Uterus (tissue), 4 donors: ENCODE measurements around the gene SLC39A12. TPM values are rescaled to one million over a fixed set of nuclear protein-coding genes. Genes with fewer than 3 reads are reported as not detected.

Experiments used
- DNase-seq, 2 donors: peaks; one replicate each; pipeline ENCODE4 v3.0.0-alpha.2; 2019 to 2020
- H3K27ac ChIP-seq, 2 donors: fragments of 200-600 bp; sonication (generic); 1 replicate in 1 of 2; 2 replicates in 1 of 2; pipeline ENCODE4 v1.5.1; 2016 to 2018
- H3K27me3 ChIP-seq, 2 donors: fragments of 200-600 bp; sonication (generic); one replicate each; pipeline ENCODE4 v1.5.1; 2018 to 2019; ENCODE audit warnings: control low read depth in 1 of 2
- H3K36me3 ChIP-seq, 2 donors: fragments of 200-600 bp; sonication (generic); one replicate each; pipeline ENCODE4 v1.5.1; 2019; ENCODE audit warnings: control low read depth in 1 of 2
- H3K4me1 ChIP-seq, 2 donors: fragments of 200-600 bp; sonication (generic); one replicate each; pipeline ENCODE4 v1.5.1; 2018 to 2019; ENCODE audit warnings: control low read depth in 1 of 2
- H3K4me3 ChIP-seq, 2 donors: fragments of 200-600 bp; sonication (generic); 1 replicate in 1 of 2; 2 replicates in 1 of 2; pipeline ENCODE4 v1.5.1; 2018 to 2019; ENCODE audit warnings: mild to moderate bottlenecking in 1 of 2
- H3K9me3 ChIP-seq, 2 donors: fragments of 200-600 bp; sonication (generic); one replicate each; pipeline ENCODE4 v1.5.1; 2019; ENCODE audit warnings: control low read depth in 1 of 2
- POLR2A ChIP-seq, 2 donors: fragments of 450-650 bp; IDR thresholded peaks; one replicate each; pipeline ENCODE4 v1.6.1; 2016; ENCODE audit warnings: antibody characterized with exemption in 2 of 2, mild to moderate bottlenecking in 1 of 2, moderate library complexity in 1 of 2
- intact Hi-C: fragments of 100-400 bp; cut with DNase I; formaldehyde crosslinking; loops from one replicate; pipeline ENCODE4 v1.15.1; 2023; ENCODE audit warnings: low total_unique reads
- total RNA-seq, 4 donors: library from RNA; depleted of rRNA in 3 of 4; stranded (reverse); fragments of >200 nt in 3 of 4; gene quantifications; one replicate each; pipeline versions ENCODE4 v1.1.0 to v1.2.4, GENCODE V29; 2014 to 2023
- TF ChIP-seq, protein P1 (sequence below), 4 experiments: fragments of 200-600 bp in 2 of 4; fragments of 450-650 bp in 2 of 4; sonication (generic) in 2 of 4; IDR thresholded peaks; one replicate each; pipeline ENCODE4 v1.5.1; 2016 to 2019; ENCODE audit warnings: antibody characterized with exemption in 4 of 4, mild to moderate bottlenecking in 2 of 4, moderate library complexity in 1 of 4
- donor health status: DM: yes; HTN: yes; CAD: no.

Gene SLC39A12
- total RNA-seq, 4 donors from 2014 or later, result not detected

DNA sequence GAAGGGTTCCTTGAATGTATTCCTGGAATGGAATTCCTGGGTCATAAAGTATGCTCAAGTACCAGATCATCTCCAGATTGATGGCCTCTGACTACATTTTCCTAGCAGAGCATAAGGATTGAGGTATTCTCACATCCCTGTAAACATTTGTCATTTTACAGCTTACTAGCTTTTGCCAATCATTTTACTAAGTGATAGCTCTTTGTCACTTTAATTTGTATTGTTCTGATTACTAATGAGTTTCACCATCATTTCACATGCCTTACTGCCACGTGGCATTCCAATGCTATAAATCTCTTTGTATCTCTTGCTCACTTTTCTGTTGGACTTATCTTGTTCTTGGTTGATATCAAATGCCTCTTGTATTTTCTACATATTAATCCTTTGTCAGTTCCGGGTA, 119.9 kb downstream of the SLC39A12 start:
- TF ChIP-seq, protein P1, sequence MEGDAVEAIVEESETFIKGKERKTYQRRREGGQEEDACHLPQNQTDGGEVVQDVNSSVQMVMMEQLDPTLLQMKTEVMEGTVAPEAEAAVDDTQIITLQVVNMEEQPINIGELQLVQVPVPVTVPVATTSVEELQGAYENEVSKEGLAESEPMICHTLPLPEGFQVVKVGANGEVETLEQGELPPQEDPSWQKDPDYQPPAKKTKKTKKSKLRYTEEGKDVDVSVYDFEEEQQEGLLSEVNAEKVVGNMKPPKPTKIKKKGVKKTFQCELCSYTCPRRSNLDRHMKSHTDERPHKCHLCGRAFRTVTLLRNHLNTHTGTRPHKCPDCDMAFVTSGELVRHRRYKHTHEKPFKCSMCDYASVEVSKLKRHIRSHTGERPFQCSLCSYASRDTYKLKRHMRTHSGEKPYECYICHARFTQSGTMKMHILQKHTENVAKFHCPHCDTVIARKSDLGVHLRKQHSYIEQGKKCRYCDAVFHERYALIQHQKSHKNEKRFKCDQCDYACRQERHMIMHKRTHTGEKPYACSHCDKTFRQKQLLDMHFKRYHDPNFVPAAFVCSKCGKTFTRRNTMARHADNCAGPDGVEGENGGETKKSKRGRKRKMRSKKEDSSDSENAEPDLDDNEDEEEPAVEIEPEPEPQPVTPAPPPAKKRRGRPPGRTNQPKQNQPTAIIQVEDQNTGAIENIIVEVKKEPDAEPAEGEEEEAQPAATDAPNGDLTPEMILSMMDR (IDR thresholded peaks at IDR 0.05), result no peak
- TF ChIP-seq POLR2A (IDR thresholded peaks at IDR 0.05), result no peak
- Histone ChIP-seq H3K4me1 (no peaks in the 10 kb centered on the region), H3K9me3 (no peaks in the 10 kb centered on the region), H3K4me3 (no peak overlapping the region), H3K36me3 (no peaks in the 10 kb centered on the region), H3K27ac (no peak overlapping the region), H3K27me3 (no peaks in the 10 kb centered on the region)
- intact Hi-C loops, result no loop called here
- DNase-seq, result no peak

DNA sequence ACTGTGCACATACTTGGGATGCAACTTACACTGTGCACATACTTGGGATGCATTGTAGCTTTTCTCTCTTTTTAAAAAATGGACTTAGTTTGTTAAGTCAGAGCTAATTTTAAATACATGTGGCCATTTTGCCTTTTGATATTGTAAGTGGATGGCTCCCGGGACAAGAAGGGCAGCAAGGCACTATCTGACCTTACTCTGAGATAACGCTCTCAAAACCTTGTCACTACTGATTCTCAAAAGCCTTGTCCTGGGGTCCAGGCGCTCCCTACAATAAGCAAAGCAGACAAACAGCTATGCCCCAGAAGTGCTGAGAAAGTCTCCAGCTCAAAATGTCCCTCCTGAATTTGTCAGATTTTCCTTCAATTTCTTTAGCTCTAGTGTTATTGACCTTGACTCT, 121.6 kb downstream of the SLC39A12 start:
- H3K4me3 ChIP-seq, result no peak overlapping the region
- H3K9me3 ChIP-seq, result no peaks in the 10 kb centered on the region
- no peak for DNase-seq
- H3K4me1 ChIP-seq, result no peaks in the 10 kb centered on the region
- intact Hi-C loops, result no loop called here
- H3K27ac ChIP-seq, result no peak overlapping the region
- no peaks in the 10 kb centered on the region for H3K36me3 ChIP-seq
- no peaks in the 10 kb centered on the region for H3K27me3 ChIP-seq
- no peak for TF ChIP-seq POLR2A (IDR thresholded peaks at IDR 0.05)
- TF ChIP-seq, protein P1 (IDR thresholded peaks at IDR 0.05), result no peak

DNA sequence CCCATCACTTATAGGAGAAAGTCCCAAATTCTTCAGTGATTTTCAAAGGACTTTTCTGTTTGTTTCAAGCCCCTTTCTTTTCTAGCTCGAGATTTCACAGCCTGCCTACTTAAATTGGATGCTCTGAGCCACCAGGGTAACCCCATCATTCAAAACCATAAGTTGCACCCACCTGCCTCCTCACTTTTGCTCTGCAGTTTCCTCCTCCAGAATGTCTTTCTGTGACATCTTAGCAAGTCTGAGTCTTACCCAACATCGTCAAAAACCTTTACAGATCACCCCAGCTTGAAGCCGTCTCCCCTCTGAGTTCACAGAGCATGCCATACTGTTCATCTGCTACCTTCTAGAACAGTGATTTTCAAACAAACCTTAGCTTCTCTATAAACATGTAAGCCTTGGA, 124.2 kb downstream of the SLC39A12 start:
- no peaks in the 10 kb centered on the region for H3K36me3 ChIP-seq
- H3K9me3 ChIP-seq, result no peaks in the 10 kb centered on the region
- H3K4me1 ChIP-seq, result no peaks in the 10 kb centered on the region
- no peak for DNase-seq
- TF ChIP-seq POLR2A (IDR thresholded peaks at IDR 0.05), result no peak
- TF ChIP-seq, protein P1 (IDR thresholded peaks at IDR 0.05), result no peak
- intact Hi-C loops, result no loop called here
- H3K27me3 ChIP-seq, result no peaks in the 10 kb centered on the region
- H3K27ac ChIP-seq, result no peak overlapping the region
- no peak overlapping the region for H3K4me3 ChIP-seq

DNA sequence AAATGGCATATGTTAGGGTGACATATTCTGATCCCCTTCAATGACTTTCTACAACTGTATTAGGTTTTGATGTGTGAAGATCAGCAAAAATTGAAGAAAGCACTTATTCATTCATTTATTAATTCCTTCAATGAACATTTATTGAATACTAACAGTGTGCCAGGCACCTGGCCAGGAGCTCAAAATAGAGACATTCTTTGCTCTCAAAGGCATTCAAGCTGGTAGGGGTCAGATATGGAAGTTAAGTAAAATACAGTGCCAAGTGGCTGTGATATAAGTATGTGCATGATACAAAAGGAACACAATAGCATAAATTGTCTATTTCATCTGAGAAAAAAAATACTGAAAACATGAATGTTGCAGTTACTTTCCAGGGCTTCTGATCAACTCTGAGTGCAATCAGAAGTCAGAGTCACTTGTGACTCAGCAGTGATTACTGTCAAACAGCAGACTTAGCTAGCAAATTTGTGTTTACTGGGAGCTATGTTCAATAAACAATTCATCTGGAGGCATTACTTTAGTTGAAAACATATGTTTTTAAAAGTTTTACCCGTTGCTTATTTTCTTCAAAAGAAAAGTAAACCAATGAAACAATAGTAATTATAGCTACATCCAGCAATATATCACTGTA, 128.1 kb downstream of the SLC39A12 start:
- Histone ChIP-seq H3K36me3 (no peaks in the 10 kb centered on the region), H3K4me3 (no peak overlapping the region), H3K4me1 (no peaks in the 10 kb centered on the region), H3K27me3 (no peaks in the 10 kb centered on the region), H3K27ac (no peak overlapping the region), H3K9me3 (no peaks in the 10 kb centered on the region)
- DNase-seq, result no peak
- TF ChIP-seq, protein P1 (IDR thresholded peaks at IDR 0.05), result no peak
- TF ChIP-seq POLR2A (IDR thresholded peaks at IDR 0.05), result no peak
- intact Hi-C loops, result no loop called here

DNA sequence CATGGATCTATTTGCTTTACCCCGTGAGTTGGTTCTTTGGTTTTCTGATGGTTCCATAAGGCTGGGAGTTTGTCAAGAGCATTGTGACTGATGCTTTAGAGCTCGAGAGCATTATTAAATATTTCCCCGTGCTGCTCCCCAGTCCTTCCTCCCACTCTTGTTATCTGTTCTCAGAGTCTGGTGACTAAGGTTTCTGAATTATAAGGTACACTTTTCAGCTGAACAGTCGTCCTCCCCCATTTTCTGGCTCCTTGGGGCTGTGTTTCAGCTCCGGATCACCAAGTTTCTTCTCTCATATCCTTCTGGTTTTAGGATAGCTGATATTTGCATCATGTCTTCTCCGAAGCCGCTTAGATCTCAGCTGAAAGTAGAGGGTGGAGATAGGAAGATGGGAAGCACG, 130.7 kb downstream of the SLC39A12 start:
- no peaks in the 10 kb centered on the region for H3K27me3 ChIP-seq
- H3K36me3 ChIP-seq, result no peaks in the 10 kb centered on the region
- H3K27ac ChIP-seq, result no peak overlapping the region
- no peaks in the 10 kb centered on the region for H3K9me3 ChIP-seq
- intact Hi-C loops, result no loop called here
- TF ChIP-seq, protein P1 (IDR thresholded peaks at IDR 0.05), result no peak
- TF ChIP-seq POLR2A (IDR thresholded peaks at IDR 0.05), result no peak
- no peaks in the 10 kb centered on the region for H3K4me1 ChIP-seq
- H3K4me3 ChIP-seq, result no peak overlapping the region
- no peak for DNase-seq
